Measurements from ENCODE around the gene RNF225. TPM values are rescaled to one million over a fixed set of nuclear protein-coding genes. Genes with fewer than 3 reads are reported as not detected.

RNF225 gene
- total and polyA plus RNA-seq, 2 of the 13 experiments (the other 11 are each of a cell fraction or from before 2014, with no cell fraction given), result not detected

- TF ChIP-seq SKI (IDR thresholded peaks at IDR 0.05; ENCODE audit: partially characterized antibody), result no peak
- no peak for TF ChIP-seq CEBPZ (IDR thresholded peaks at IDR 0.05; ENCODE audit: low read length)
- 0 out of 2 replicates have a peak, but pooled peaks have one; percentile 23 for TF ChIP-seq ZBTB37 (CRISPR knock-in tag; IDR thresholded peaks at IDR 0.05)
- TF ChIP-seq ZFP41 (CRISPR knock-in tag; IDR thresholded peaks at IDR 0.05; ENCODE audit: borderline replicate concordance), result 0 out of 2 replicates have a peak, but pooled peaks have one; percentile 17
- TF ChIP-seq, protein P1, sequence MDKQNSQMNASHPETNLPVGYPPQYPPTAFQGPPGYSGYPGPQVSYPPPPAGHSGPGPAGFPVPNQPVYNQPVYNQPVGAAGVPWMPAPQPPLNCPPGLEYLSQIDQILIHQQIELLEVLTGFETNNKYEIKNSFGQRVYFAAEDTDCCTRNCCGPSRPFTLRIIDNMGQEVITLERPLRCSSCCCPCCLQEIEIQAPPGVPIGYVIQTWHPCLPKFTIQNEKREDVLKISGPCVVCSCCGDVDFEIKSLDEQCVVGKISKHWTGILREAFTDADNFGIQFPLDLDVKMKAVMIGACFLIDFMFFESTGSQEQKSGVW (CRISPR knock-in tag; IDR thresholded peaks at IDR 0.05; ENCODE audit: borderline replicate concordance), result no peak
- TF ChIP-seq, protein P2, sequence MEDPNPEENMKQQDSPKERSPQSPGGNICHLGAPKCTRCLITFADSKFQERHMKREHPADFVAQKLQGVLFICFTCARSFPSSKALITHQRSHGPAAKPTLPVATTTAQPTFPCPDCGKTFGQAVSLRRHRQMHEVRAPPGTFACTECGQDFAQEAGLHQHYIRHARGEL (CRISPR knock-in tag; IDR thresholded peaks at IDR 0.05), result peak; percentile 53; the same call in 1 of the 2 replicates
- TF ChIP-seq ZMYM2 (CRISPR knock-in tag; IDR thresholded peaks at IDR 0.05), result no peak
- TF ChIP-seq ZBTB40 (IDR thresholded peaks at IDR 0.05), result no peak
- peak; percentile 36; the same call in 1 of the 2 replicates for TF ChIP-seq ZBTB40 (CRISPR knock-in tag; IDR thresholded peaks at IDR 0.05)
Measured at GRCh38 chr19:58385313-58385890, 10.1 kb upstream of the RNF225 start (continued).
